ENCODE data around the gene RHBDD1.

The RHBDD1 gene

DNA sequence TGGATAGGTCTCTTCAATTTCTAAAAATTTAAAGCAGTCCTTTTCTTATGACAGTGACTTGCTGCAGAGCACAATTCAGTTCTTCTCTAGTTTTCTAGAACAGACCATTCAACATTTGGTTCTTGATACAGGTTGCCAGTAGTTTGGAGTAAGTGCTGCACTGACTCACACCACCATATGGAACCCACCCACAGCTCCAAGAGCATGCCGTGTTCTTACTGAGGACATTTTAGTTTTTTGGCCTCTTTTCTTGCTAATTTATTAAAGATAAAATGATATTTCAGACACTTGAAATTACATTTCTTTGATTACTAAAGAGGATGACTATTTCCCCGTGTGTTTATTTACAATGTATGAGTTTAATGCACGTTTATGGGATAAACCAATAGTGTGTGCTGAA is 208.1 kb downstream of the RHBDD1 start:
- Histone ChIP-seq H3K27me3 (ENCODE audit: control insufficient read depth, insufficient read depth, low read length) (peaks cover 4% of the 10 kb centered on the region), H3K9me3 (ENCODE audit: control insufficient read depth, low read length) (no peaks in the 10 kb centered on the region), H3K4me3 (ENCODE audit: low read length) (no peak overlapping the region), H3K36me3 (ENCODE audit: control insufficient read depth, insufficient read depth, low read length) (no peaks in the 10 kb centered on the region), H3K4me1 (ENCODE audit: control insufficient read depth, insufficient read depth, low read length) (no peaks in the 10 kb centered on the region), H3K9ac (ENCODE audit: low read length) (no peak overlapping the region)

Data from mucosa of stomach (tissue), 1 donor.